SHP77 (cell line): ENCODE data around the gene YIPF2.

Experiments used
- DNase-seq, 2 experiments: peaks; one replicate each; lab custom pipeline; 2025; lab: John Stamatoyannopoulos, UW

YIPF2 gene

DNA sequence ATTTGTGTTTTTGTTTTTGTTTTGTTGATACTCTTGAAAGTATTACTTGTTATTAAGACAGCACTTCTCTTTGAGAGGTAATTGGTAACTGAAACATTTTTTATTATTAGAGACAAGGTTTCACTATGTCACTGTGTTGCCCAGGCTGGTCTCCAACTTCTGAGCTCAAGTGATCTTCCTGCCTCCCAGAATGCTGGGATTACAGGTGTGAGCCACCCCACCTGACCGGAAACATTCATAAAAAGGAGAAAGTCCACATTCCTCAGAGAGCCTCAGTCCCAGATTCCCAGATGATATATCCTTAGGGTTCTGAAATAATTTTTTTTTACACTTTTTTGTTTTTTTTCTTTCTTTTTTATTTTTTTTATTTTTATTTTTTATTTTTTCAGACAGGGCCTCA, 54.4 kb downstream of the YIPF2 start:
- no peak for DNase-seq

DNA sequence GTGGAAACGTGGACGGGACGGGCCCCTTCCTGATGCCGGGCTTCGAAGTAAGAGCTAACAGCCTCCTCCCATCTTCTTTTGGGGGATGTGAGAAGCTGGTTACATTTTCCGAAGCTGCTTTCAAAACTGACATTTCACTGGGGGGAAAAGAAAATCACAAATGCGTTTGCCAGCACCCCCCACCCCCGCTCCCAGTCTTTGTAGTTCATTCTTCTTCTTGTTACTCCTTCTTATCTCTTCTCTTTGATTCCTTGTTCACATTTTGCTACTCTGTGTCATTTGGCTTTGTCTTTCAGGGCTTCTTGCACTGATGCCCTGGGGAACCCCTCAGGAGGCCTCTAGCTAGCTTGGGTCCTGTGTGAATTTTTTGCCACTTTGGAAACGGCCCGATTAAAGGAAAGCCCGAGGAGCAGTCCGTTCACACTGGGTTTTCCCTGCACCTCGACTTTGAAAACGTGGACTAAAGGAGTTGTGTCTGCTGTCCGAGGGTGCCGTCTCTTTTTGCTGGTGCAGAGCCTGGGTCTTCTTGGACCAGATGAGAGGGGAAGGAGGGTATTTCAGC, 55.8 kb downstream of the YIPF2 start:
- no peak for DNase-seq
